Fibroblast of villous mesenchyme (primary cell): ENCODE results near the gene HIF3A. TPM values are rescaled to one million over a fixed set of nuclear protein-coding genes. Genes with fewer than 3 reads are reported as not detected.
"Not testable (repeated sequence)": the region's sequence is repeated elsewhere in the genome, so short reads cannot be mapped to it uniquely, and the experiment has no call there.

Experiments used
- DNase-seq: peaks from one replicate; pipeline ENCODE4 v3.0.0-alpha.2; 2010; ENCODE audit warnings: low read depth
- H3K4me3 ChIP-seq: 2 replicates; pipeline ENCODE4 v1.5.1; 2011; ENCODE audit warnings: low read depth, mild to moderate bottlenecking, low read length
- total RNA-seq: library from RNA; depleted of rRNA; stranded (reverse); fragments of >200 nt; gene quantifications from 2 replicates; pipeline ENCODE4 v1.2.3, GENCODE V29; 2012
- TF ChIP-seq, protein P1 (sequence below): IDR thresholded peaks from 2 replicates; pipeline ENCODE4 v1.5.1; 2012; ENCODE audit warnings: low read depth, mild to moderate bottlenecking, low read length; ENCODE audit not compliant: insufficient read depth

Gene HIF3A
- total RNA-seq, 1 donor: 0.43 TPM

GRCh38 chr19:46317339-46317738 is 20.5 kb downstream of the HIF3A start:
- H3K4me3 ChIP-seq: no peak overlapping the region
- DNase-seq: no peak
- TF ChIP-seq, protein P1, sequence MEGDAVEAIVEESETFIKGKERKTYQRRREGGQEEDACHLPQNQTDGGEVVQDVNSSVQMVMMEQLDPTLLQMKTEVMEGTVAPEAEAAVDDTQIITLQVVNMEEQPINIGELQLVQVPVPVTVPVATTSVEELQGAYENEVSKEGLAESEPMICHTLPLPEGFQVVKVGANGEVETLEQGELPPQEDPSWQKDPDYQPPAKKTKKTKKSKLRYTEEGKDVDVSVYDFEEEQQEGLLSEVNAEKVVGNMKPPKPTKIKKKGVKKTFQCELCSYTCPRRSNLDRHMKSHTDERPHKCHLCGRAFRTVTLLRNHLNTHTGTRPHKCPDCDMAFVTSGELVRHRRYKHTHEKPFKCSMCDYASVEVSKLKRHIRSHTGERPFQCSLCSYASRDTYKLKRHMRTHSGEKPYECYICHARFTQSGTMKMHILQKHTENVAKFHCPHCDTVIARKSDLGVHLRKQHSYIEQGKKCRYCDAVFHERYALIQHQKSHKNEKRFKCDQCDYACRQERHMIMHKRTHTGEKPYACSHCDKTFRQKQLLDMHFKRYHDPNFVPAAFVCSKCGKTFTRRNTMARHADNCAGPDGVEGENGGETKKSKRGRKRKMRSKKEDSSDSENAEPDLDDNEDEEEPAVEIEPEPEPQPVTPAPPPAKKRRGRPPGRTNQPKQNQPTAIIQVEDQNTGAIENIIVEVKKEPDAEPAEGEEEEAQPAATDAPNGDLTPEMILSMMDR: no peak

GRCh38 chr19:46319613-46320012 is 22.8 kb downstream of the HIF3A start:
- DNase-seq: no peak
- TF ChIP-seq, protein P1: no peak

GRCh38 chr19:46320559-46320958 is 23.7 kb downstream of the HIF3A start:
- TF ChIP-seq, protein P1: no peak
- no peak for DNase-seq
- H3K4me3 ChIP-seq: no peak overlapping the region

More at GRCh38 chr19:46319613-46320012, 22.8 kb downstream of the HIF3A start:
- no peak overlapping the region for H3K4me3 ChIP-seq

DNA sequence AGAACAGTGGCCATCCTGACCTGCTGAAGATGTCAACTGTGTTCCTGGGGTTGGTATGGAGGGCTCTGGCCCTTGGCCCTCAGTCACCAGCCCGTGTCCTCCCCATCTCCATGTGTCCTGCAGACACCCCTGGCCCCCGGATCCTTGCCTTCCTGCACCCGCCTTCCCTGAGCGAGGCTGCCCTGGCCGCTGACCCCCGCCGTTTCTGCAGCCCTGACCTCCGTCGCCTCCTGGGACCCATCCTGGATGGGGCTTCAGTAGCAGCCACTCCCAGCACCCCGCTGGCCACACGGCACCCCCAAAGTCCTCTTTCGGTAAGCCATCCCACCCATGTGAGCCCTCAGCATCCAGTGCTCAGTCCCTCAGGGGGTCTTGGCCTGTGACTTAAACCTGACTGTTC is 24.8 kb downstream of the HIF3A start:
- no peak overlapping the region for H3K4me3 ChIP-seq
- TF ChIP-seq, protein P1: no peak
- DNase-seq: no peak

DNA sequence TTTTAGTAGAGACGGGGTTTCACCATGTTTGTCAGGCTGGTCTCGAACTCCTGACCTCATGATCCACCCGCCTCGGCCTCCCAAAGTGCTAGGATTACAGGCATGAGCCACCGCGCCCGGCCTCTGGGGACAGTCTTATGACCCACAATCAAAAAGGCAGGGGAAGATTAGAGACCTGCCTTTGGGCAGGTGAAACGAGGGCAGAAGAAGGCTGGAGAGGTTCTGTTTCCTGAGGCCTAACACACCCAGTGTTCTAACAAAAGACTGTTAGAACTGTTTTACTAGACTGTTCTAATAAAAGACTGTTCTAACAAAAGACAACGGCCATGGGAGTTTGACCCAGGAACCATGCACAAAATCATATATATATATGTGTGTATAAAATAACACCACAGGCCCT is 26.4 kb downstream of the HIF3A start:
- DNase-seq, H3K4me3 ChIP-seq: not testable (repeated sequence)

GRCh38 chr19:46324277-46324676 is 27.4 kb downstream of the HIF3A start:
- TF ChIP-seq, protein P1: no peak
- H3K4me3 ChIP-seq: no peak overlapping the region
- no peak for DNase-seq

DNA sequence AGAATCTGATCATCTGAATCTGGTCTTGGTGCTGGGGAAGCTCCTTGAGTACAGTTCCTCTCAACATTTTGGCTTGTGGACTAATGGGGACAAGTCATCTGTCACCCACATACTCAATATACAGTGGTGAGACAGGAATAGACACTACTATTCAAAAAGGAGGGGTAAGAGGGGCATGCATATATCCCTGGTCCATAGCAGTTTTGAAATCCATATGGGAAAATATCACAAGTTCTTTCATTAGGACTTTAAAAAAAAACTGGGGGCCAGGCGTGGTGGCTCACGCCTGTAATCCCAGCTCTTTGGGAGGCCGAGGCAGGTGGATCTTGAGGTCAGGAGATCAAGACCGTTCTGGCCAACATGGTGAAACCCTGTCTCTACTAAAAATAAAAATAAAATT is 29.8 kb downstream of the HIF3A start:
- no peak overlapping the region for H3K4me3 ChIP-seq
- DNase-seq: no peak
- TF ChIP-seq, protein P1: no peak

- TF ChIP-seq, protein P1: no peak
- H3K4me3 ChIP-seq: no peak overlapping the region
- DNase-seq: peak; percentile 74
Observed at GRCh38 chr19:46328079-46328478, 31.2 kb downstream of the HIF3A start.
